GM18867 (cell line): Measurements from ENCODE around the gene CTAGE1.
"Not testable (repeated sequence)": the region's sequence is repeated elsewhere in the genome, so short reads cannot be mapped to it uniquely, and the experiment has no call there.

Experiments used
- ATAC-seq: cut with Tn5 transposase; IDR thresholded peaks from one replicate; pipeline ENCODE4 v1.9.1; 2021; ENCODE audit warnings: mild to moderate bottlenecking, moderate library complexity; ENCODE audit not compliant: unreplicated experiment

CTAGE1 gene

GRCh38 chr18:22417496-22418188 is at the start of gene CTAGE1:
Gene CTAGE1, minus strand, starts transcription at chr18:22417915. Its CDS starts 104 bp downstream, at chr18:22417811.
- ATAC-seq = no peak

- no peak for ATAC-seq
Measured at GRCh38 chr18:22466608-22467395, 49.1 kb upstream of the CTAGE1 start.

- ATAC-seq = no peak
Measured at GRCh38 chr18:22465859-22466457, 48.2 kb upstream of the CTAGE1 start.

GRCh38 chr18:22463076-22463475 is 45.4 kb upstream of the CTAGE1 start:
- ATAC-seq = no peak

GRCh38 chr18:22459491-22459890 is 41.8 kb upstream of the CTAGE1 start:
- no peak for ATAC-seq

GRCh38 chr18:22457524-22457923 is 39.8 kb upstream of the CTAGE1 start:
- ATAC-seq = no peak

- ATAC-seq = no peak
Measured at GRCh38 chr18:22456547-22456946, 38.8 kb upstream of the CTAGE1 start.

- ATAC-seq = no peak
Measured at GRCh38 chr18:22456116-22456480, 38.4 kb upstream of the CTAGE1 start.

- no peak for ATAC-seq
Measured at GRCh38 chr18:22455425-22456115, 37.9 kb upstream of the CTAGE1 start.

GRCh38 chr18:22453315-22453714 is 35.6 kb upstream of the CTAGE1 start:
- ATAC-seq = no peak

GRCh38 chr18:22452226-22452668 is 34.5 kb upstream of the CTAGE1 start:
- ATAC-seq = no peak

GRCh38 chr18:22451796-22452195 is 34.1 kb upstream of the CTAGE1 start:
- no peak for ATAC-seq

GRCh38 chr18:22450766-22451165 is 33.1 kb upstream of the CTAGE1 start:
- not testable (repeated sequence) for ATAC-seq

GRCh38 chr18:22450318-22450717 is 32.6 kb upstream of the CTAGE1 start:
- ATAC-seq = not testable (repeated sequence)

- ATAC-seq = not testable (repeated sequence)
Measured at GRCh38 chr18:22449753-22450152, 32.0 kb upstream of the CTAGE1 start.

GRCh38 chr18:22448238-22448637 is 30.5 kb upstream of the CTAGE1 start:
- ATAC-seq = no peak

- no peak for ATAC-seq
Measured at GRCh38 chr18:22447792-22448191, 30.1 kb upstream of the CTAGE1 start.

GRCh38 chr18:22446911-22447310 is 29.2 kb upstream of the CTAGE1 start:
- ATAC-seq = no peak

- ATAC-seq = no peak
Measured at GRCh38 chr18:22446325-22446724, 28.6 kb upstream of the CTAGE1 start.

GRCh38 chr18:22441638-22442037 is 23.9 kb upstream of the CTAGE1 start:
- ATAC-seq = no peak

GRCh38 chr18:22439447-22439846 is 21.7 kb upstream of the CTAGE1 start:
- no peak for ATAC-seq
